OCI-M2 (cell line): ENCODE data around the gene RGS5.
"Not testable (repeated sequence)": the region's sequence is repeated elsewhere in the genome, so short reads cannot be mapped to it uniquely, and the experiment has no call there.

Source experiments
- DNase-seq: peaks from one replicate; lab custom pipeline; 2025; ENCODE audit not compliant: unreplicated experiment; lab: John Stamatoyannopoulos, UW

RGS5 gene

GRCh38 chr1:163202833-163203451 is at the start of gene RGS5:
RGS5 (minus strand) TSS chr1:163202916; CDS start chr1:163202835, 81 bp downstream.
- DNase-seq: no peak

GRCh38 chr1:163250382-163250974 is 47.8 kb upstream of the RGS5 start:
- DNase-seq: no peak

- DNase-seq: no peak
Measured at GRCh38 chr1:163248064-163248463, 45.3 kb upstream of the RGS5 start.

- not testable (repeated sequence) for DNase-seq
Measured at GRCh38 chr1:163244648-163245047, 41.9 kb upstream of the RGS5 start.

- no peak for DNase-seq
Measured at GRCh38 chr1:163241746-163242145, 39.0 kb upstream of the RGS5 start.

GRCh38 chr1:163240705-163241104 is 38.0 kb upstream of the RGS5 start:
- DNase-seq: no peak

GRCh38 chr1:163233643-163234042 is 30.9 kb upstream of the RGS5 start:
- not testable (repeated sequence) for DNase-seq

- DNase-seq: no peak
Measured at GRCh38 chr1:163231385-163231784, 28.7 kb upstream of the RGS5 start.

- DNase-seq: no peak
Measured at GRCh38 chr1:163230827-163231226, 28.1 kb upstream of the RGS5 start.

GRCh38 chr1:163228271-163228670 is 25.6 kb upstream of the RGS5 start:
- not testable (repeated sequence) for DNase-seq

GRCh38 chr1:163227126-163227525 is 24.4 kb upstream of the RGS5 start:
- no peak for DNase-seq

GRCh38 chr1:163213626-163214025 is 10.9 kb upstream of the RGS5 start:
- no peak for DNase-seq

GRCh38 chr1:163211667-163212066 is 9.0 kb upstream of the RGS5 start:
- no peak for DNase-seq

- DNase-seq: no peak
Measured at GRCh38 chr1:163205513-163205912, 2.8 kb upstream of the RGS5 start.

- DNase-seq: no peak
Measured at GRCh38 chr1:163203561-163203960, 845 bp upstream of the RGS5 start.

GRCh38 chr1:163201906-163202305 is 810 bp downstream of the RGS5 start:
- no peak for DNase-seq

GRCh38 chr1:163197022-163197421 is 5.7 kb downstream of the RGS5 start:
- no peak for DNase-seq

- DNase-seq: no peak
Measured at GRCh38 chr1:163196449-163196787, 6.3 kb downstream of the RGS5 start.

GRCh38 chr1:163195728-163196448 is 6.8 kb downstream of the RGS5 start:
- DNase-seq: no peak

GRCh38 chr1:163191301-163191700 is 11.4 kb downstream of the RGS5 start:
- no peak for DNase-seq

- no peak for DNase-seq
Measured at GRCh38 chr1:163188947-163189346, 13.8 kb downstream of the RGS5 start.

GRCh38 chr1:163187849-163188248 is 14.9 kb downstream of the RGS5 start:
- DNase-seq: no peak
